Bone marrow (tissue), 2 donors: ENCODE data around the gene ECE1.
A peak's percentile ranks its signal among the peaks of the same experiment; 100 is the strongest.

Experiments
- DNase-seq, 2 donors: peaks; one replicate each; lab custom pipeline; 2025; lab: John Stamatoyannopoulos, UW

Gene ECE1

GRCh38 chr1:21325731-21326387, 35.6 kb upstream of the ECE1 start:
- no peak for DNase-seq

GRCh38 chr1:21325231-21325718, 35.0 kb upstream of the ECE1 start:
- no peak for DNase-seq

DNA sequence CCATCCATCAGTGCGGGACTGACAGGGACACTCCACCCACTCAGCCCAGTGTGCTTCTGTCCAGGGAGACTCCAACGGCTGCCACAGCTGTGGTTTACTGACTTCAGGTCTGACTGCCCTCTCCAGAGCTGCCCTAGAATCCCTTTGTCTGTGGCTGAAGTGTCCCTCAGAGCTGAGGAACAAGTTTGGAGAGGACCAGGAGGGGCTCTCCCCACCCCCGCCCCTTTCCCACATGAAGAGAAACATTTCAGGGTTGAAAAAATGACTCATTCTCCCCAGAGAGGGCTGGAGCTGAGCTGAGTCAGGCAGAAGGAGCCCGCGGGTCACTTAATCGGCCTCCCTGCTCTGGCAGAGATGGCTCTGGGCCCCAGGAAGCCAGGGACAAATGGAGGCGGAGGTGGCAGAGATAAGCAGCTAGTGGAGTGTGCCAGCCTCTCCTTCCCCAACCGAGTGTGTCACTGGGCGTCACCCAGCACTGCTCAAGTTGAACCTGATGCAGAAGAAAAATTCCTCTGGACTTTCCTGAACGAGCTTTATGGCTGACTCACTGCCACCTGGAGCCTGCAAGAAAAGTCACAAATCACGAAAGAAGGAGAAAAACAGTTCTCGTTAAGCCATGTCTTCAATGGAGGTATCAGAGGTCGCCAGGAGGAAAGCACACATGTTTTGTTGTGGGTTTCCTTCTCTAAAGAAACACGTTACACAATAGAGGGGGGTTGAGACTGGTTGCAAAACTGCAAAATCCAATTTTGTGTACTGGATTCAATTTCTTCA, 34.3 kb upstream of the ECE1 start:
- DNase-seq, result peak; percentile 41 to 91

DNA sequence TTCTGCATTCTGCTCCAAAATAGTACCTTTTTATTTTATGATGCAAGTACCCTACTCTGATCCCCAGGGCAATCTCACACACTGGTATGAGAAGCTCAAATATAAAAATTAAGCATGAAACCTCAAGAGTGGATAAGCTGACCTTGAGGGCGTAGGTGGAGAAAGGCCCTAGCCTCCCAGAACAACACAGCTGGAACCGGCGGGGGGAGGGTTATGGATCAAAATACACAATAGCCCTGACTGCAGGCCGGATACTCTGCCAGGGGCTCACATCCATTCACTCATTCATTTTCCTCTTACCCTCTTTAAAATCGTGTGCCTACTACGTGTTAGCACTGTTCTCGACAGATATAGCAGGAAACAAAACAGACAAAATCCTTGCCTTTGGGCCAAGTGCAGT, 32.8 kb upstream of the ECE1 start:
- DNase-seq, result no peak

- peak in 1 of 2 donors; percentile 21 for DNase-seq
These were observed 32.4 kb upstream of the ECE1 start for GRCh38 chr1:21322681-21323016.

DNA sequence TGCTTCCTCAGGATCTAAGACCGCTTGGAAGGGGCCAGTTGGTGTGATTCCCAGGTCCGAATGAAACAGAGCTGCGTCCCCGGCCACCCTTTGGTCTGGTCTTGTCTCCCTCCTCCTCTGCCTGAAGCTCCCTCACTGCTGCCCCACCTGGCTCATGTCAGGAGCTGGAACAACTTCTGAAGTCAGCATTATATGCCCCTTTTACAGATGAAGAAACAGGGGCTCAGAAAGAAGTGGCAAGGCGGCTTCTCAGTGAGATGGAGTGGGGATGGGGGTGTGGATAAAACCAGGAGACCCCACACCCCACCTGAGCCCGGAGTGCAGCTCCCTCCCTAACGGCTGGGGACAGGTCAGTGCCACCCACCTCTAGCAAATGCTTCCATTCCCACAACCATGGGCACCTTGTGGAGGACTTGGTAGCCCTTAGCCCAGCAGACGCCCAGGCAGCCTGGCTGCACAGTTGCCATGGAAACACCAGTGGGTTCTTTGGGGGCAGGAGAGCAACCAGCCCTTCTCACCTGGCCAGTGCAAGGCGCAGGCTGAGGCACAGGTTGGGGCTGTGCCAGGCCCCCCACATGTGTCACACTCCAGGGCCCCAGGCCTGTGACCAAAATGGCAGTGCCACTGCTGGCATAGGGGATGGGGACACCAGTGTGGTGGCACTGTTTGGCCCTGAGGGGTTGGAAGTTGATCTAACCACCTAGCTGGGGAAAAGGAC, 31.9 kb upstream of the ECE1 start:
- no peak for DNase-seq

DNA sequence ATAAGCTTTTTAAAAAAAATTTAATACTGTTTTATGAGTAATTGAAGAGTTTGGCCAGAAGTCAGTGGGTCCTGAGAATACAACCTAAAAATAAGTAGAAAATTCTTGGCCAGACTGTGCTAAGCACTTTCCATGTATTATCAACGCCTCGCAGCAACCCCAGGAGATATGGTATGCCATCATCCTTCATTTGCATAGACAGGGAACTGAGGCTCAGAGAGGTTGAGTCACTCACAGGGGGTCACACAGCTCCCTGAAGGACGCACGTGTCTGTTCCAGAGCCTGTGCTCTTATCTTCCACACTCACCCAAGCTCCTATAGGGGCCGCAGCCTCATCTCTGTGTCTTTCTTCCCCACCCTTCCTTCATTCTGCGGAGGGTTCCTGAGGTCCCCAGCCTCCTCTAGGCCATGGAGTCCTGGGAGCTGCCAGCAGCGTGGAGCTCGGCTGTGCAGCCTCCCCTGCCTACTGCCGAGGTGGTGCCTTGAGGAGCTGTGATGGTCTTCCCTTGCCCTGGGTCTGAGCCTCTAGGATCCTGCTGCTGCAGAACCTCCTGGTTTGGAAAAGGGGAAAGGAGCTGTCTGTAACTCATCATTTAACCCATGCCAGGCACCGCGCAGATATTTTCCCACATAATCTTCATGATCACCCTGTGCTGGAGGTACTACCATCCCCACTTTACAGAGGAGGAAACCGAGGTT, 30.3 kb upstream of the ECE1 start:
- DNase-seq, result no peak

GRCh38 chr1:21319447-21320407, 29.5 kb upstream of the ECE1 start:
- no peak for DNase-seq

- no peak for DNase-seq
These were observed 28.5 kb upstream of the ECE1 start for GRCh38 chr1:21318714-21319159.

GRCh38 chr1:21318057-21318713, 27.9 kb upstream of the ECE1 start:
- DNase-seq, result no peak

DNA sequence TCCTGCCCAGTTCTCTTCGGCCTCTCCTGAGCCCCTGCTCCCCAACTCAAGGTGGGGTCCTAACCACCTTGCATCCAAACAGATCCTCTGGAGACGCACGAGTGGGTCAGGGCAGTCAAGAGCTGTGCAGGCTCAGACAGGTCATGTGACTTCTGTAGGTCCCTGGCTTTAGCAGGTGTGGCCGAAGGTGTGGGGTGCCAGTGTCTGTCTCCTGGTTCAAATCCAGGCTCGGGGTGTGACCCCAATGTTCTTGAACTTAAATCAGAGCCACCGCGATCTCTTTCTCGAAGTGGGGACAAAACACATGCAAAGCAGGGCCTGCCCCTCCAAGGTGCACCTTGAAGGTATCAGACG, 27.4 kb upstream of the ECE1 start:
- DNase-seq, result no peak

DNA sequence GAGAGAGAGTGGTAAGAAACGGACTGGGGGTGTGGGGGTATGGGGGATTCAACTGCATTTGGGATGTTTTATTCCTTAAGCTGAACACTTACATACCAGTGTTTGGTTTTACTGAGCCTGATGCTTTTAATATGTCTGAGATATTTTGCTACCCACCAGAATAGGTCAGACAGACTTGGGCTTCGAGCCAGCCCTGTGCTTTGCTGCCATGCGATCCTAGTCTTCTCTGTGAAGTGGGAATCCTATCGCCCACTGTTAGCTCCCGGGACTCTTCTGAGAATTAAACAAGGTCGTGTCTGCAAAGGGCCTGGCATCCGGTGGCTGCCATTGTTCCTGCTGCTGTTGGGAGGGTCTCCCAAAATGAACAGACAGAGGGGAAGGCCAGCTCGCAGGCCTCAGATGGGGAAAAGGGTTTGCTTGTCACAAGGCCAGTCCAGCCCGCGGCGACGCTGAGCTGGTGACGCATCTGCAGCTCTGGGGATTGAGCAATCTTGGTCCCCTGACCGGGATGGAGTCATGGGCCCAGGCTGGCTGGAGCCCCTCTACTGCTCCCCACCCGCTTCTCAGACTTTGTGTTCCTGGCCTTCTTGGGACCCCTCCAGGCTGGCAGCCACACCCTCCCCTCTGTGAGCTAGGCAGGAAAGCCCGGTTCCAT, 26.9 kb upstream of the ECE1 start:
- DNase-seq, result no peak

GRCh38 chr1:21314743-21315396, 24.6 kb upstream of the ECE1 start:
- DNase-seq, result no peak

GRCh38 chr1:21313886-21314721, 23.8 kb upstream of the ECE1 start:
- no peak for DNase-seq

GRCh38 chr1:21313203-21313885, 23.1 kb upstream of the ECE1 start:
- no peak for DNase-seq

- DNase-seq, result no peak
These were observed 22.2 kb upstream of the ECE1 start for GRCh38 chr1:21312407-21312992.

- no peak for DNase-seq
These were observed 20.8 kb upstream of the ECE1 start for GRCh38 chr1:21311016-21311415.
